ENCODE results near the gene SYT12. TPM values are rescaled to one million over a fixed set of nuclear protein-coding genes. Genes with fewer than 3 reads are reported as not detected.

Gene SYT12
- not detected for total RNA-seq (2021; fragmentation: NEBNext Ultra II Directional; extraction: Animal tissue kit (Norgen Biotek cat#: 25700))
- long read RNA-seq = 0 reads

- TF ChIP-seq CTCF (IDR thresholded peaks at IDR 0.05) = no peak
- Mint-ChIP-seq H3K36me3 (ENCODE audit: low read depth) (no peaks in the 10 kb centered on the region), H3K9me3 (no peaks in the 10 kb centered on the region), H3K4me1 (ENCODE audit: low read depth) (peaks cover 8% of the 10 kb centered on the region), H3K27me3 (ENCODE audit: insufficient read depth) (peaks cover 18% of the 10 kb centered on the region), H3K4me3 (peak within 1 kb of the TSS; percentile 62), H3K27ac (no peak within 1 kb of the TSS)
- DNase-seq = no peak
Observed at GRCh38 chr11:67022961-67023956, at the start of gene SYT12. SYT12 (plus strand) TSS chr11:67023134; CDS start chr11:67030145, 7,011 bp downstream.

GRCh38 chr11:66973956-66974580 lies 48.9 kb upstream of the SYT12 start:
- no peak overlapping the region for H3K27ac Mint-ChIP-seq
- H3K4me3 Mint-ChIP-seq = no peak overlapping the region

GRCh38 chr11:66974724-66975404 lies 48.1 kb upstream of the SYT12 start, which contains the start of gene C11orf86:
C11orf86 (plus strand) TSS chr11:66975304; CDS start chr11:66975363, 59 bp downstream.
- H3K36me3 Mint-ChIP-seq (ENCODE audit: low read depth) = peaks cover 7% of the 10 kb centered on the region; the same call in 1 of the 2 replicates
- H3K27me3 Mint-ChIP-seq (ENCODE audit: insufficient read depth) = no peaks in the 10 kb centered on the region; the same call in 1 of the 2 replicates
- H3K4me3 Mint-ChIP-seq = no peak within 1 kb of the TSS
- DNase-seq = no peak
- no peak within 1 kb of the TSS for H3K27ac Mint-ChIP-seq
- peaks cover 24% of the 10 kb centered on the region for H3K9me3 Mint-ChIP-seq
- H3K4me1 Mint-ChIP-seq (ENCODE audit: low read depth) = peaks cover 37% of the 10 kb centered on the region
- TF ChIP-seq CTCF (IDR thresholded peaks at IDR 0.05) = no peak

More at GRCh38 chr11:66973956-66974580, 48.9 kb upstream of the SYT12 start:
- no peak for DNase-seq
- Mint-ChIP-seq H3K36me3 (ENCODE audit: low read depth) (no peaks in the 10 kb centered on the region), H3K4me1 (ENCODE audit: low read depth) (peaks cover 44% of the 10 kb centered on the region), H3K9me3 (peaks cover 16% of the 10 kb centered on the region), H3K27me3 (ENCODE audit: insufficient read depth) (no peaks in the 10 kb centered on the region; the same call in 1 of the 2 replicates)
- no peak for TF ChIP-seq CTCF (IDR thresholded peaks at IDR 0.05)

GRCh38 chr11:66975405-66976027 lies 47.4 kb upstream of the SYT12 start:
- peaks cover 7% of the 10 kb centered on the region; the same call in 1 of the 2 replicates for H3K36me3 Mint-ChIP-seq (ENCODE audit: low read depth)
- H3K4me3 Mint-ChIP-seq = no peak overlapping the region
- peaks cover 26% of the 10 kb centered on the region for H3K9me3 Mint-ChIP-seq
- H3K4me1 Mint-ChIP-seq (ENCODE audit: low read depth) = peaks cover 30% of the 10 kb centered on the region
- H3K27me3 Mint-ChIP-seq (ENCODE audit: insufficient read depth) = no peaks in the 10 kb centered on the region; the same call in 1 of the 2 replicates
- DNase-seq = no peak
- TF ChIP-seq CTCF (IDR thresholded peaks at IDR 0.05) = no peak
- H3K27ac Mint-ChIP-seq = no peak overlapping the region
